ENCODE data around the gene FLRT1.

FLRT1 gene

GRCh38 chr11:64011371-64011770 lies 24.4 kb upstream of the FLRT1 start:
- no peak for DNase-seq
- CTCF ChIA-PET: no interaction called here
- H3K27ac ChIP-seq (ENCODE audit: insufficient read depth in 1 of 2, low read depth in 1 of 2, low read length in 2 of 2, poor library complexity in 1 of 2, severe bottlenecking in 2 of 2): no peak overlapping the region
- peaks cover 0 to 9% (median 5%) of the 10 kb centered on the region in 5 experiments for H3K9me3 ChIP-seq (ENCODE audit: control extremely low read depth in 1 of 5, control insufficient read depth in 4 of 5, insufficient read depth in 2 of 5, low read depth in 1 of 5, low read length in 4 of 5)
- H3K27me3 ChIP-seq (replicated peaks in 2 of 5; ENCODE audit: control insufficient read depth in 4 of 5, insufficient read depth in 5 of 5, low read length in 4 of 5): peaks cover 0 to 34% (median 10%) of the 10 kb centered on the region in 5 experiments
- 98% methylated on average over 8 of the region's 8 CpGs for WGBS (ENCODE audit: insufficient coverage)
- H3K4me3 ChIP-seq (ENCODE audit: control insufficient read depth in 1 of 7, extremely low read depth in 1 of 7, insufficient read depth in 4 of 7, low read depth in 2 of 7, low read length in 6 of 7): no peak overlapping the region
- H3K4me1 ChIP-seq (ENCODE audit: control extremely low read depth in 1 of 4, control insufficient read depth in 4 of 4, insufficient read depth in 4 of 4, low read length in 3 of 4): peaks cover 0 to 15% (median 14%) of the 10 kb centered on the region in 4 experiments
- no peaks in the 10 kb centered on the region for H3K36me3 ChIP-seq (ENCODE audit: control insufficient read depth in 4 of 4, insufficient read depth in 4 of 4, low read length in 3 of 4)
- POLR2A ChIA-PET: no interaction called here

DNA sequence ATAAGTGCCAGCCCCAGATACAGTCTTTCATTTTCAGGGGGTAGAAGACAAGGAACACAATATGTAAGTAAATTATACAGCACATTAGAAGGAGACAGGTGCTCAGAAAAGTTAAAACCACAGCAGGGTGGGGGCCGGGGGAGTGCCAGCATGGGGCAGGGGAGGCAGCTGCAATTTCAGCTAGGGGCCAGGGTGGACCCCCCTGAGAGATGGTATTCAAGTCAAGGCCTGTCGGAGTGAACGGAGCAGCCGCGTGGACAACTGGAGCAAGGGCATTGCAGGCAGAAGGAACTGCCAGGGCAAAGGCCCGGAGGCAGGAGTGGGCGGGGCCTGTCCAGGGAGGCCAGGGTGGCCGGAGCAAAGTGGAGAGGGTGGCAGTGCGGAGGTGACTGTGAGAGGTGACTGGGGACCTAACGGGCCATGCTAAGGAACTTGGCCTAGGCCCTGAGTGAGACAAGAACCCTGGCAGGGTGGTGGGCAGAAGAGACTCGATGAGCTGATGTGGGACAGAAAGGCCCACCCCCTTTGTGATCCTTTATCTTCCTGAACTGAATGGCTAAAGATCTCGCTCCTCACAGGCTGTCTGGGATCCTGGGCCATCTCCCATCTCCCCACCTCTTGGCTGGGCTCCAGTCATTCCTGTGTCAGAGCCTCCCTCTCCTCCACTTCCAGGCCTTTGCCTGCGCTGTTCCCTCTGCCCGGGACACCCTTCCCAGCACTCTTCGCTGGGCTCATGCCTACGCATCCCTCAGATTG lies 22.4 kb upstream of the FLRT1 start:
- peaks cover 0 to under 1% (median 0%) of the 10 kb centered on the region in 4 experiments for H3K4me1 ChIP-seq (ENCODE audit: control extremely low read depth in 1 of 4, control insufficient read depth in 4 of 4, insufficient read depth in 4 of 4, low read length in 3 of 4)
- WGBS (ENCODE audit: insufficient coverage): 98% methylated on average over 16 of the region's 16 CpGs
- CTCF ChIA-PET: interaction anchor here (0.9 to 1.3 kb wide), 3 partner anchors 12 to 20 kb away, joined by 3 to 4 read pairs (median 4); no protein-coding TSS in a partner anchor

DNA sequence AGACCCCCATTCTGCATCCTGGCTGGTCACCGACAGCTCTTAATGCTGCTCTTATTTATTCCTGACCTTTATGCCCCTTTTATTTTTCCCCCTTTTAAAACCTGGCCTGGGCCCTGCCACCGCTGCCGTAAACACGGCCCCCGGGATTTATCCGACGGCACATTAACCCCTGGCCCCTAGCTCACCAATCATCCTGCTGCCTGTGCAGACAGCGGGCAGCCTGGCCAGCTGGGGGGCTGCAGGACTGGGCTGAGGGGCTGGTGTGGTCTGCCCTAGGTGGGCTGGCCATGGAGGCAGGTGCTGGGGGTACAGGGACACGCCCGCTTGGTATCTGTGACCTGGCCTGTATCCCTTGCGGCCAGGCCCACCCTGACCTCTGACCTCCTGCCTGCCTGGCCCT lies 21.4 kb upstream of the FLRT1 start:
- Histone ChIP-seq H3K9me3 (ENCODE audit: control extremely low read depth in 1 of 5, control insufficient read depth in 4 of 5, insufficient read depth in 2 of 5, low read depth in 1 of 5, low read length in 4 of 5) (peaks cover 0 to 9% (median 5%) of the 10 kb centered on the region in 5 experiments), H3K27ac (ENCODE audit: insufficient read depth in 1 of 2, low read depth in 1 of 2, low read length in 2 of 2, poor library complexity in 1 of 2, severe bottlenecking in 2 of 2) (no peak overlapping the region), H3K4me3 (ENCODE audit: control insufficient read depth in 1 of 7, extremely low read depth in 1 of 7, insufficient read depth in 4 of 7, low read depth in 2 of 7, low read length in 6 of 7) (no peak overlapping the region), H3K36me3 (ENCODE audit: control insufficient read depth in 4 of 4, insufficient read depth in 4 of 4, low read length in 3 of 4) (no peaks in the 10 kb centered on the region), H3K4me1 (ENCODE audit: control extremely low read depth in 1 of 4, control insufficient read depth in 4 of 4, insufficient read depth in 4 of 4, low read length in 3 of 4) (no peaks in the 10 kb centered on the region), H3K27me3 (replicated peaks in 2 of 5; ENCODE audit: control insufficient read depth in 4 of 5, insufficient read depth in 5 of 5, low read length in 4 of 5) (peaks cover 0 to 6% (median under 1%) of the 10 kb centered on the region in 5 experiments)
- no peak for DNase-seq
- 98% methylated on average over 8 of the region's 11 CpGs for WGBS (ENCODE audit: insufficient coverage)
- ChIA-PET POLR2A (interaction anchor here (1.2 kb wide), 1 partner anchor 14 kb away, joined by 3 read pairs; no protein-coding TSS in a partner anchor), CTCF (interaction anchor here (0.9 to 1.3 kb wide), 5 partner anchors 13 to 117 kb away, joined by 3 to 4 read pairs (median 4); no protein-coding TSS in a partner anchor)

More for the DNA sequence above, 22.4 kb upstream of the FLRT1 start:
- POLR2A ChIA-PET: no interaction called here
- Histone ChIP-seq H3K36me3 (ENCODE audit: control insufficient read depth in 4 of 4, insufficient read depth in 4 of 4, low read length in 3 of 4) (no peaks in the 10 kb centered on the region), H3K27ac (ENCODE audit: insufficient read depth in 1 of 2, low read depth in 1 of 2, low read length in 2 of 2, poor library complexity in 1 of 2, severe bottlenecking in 2 of 2) (no peak overlapping the region), H3K9me3 (ENCODE audit: control extremely low read depth in 1 of 5, control insufficient read depth in 4 of 5, insufficient read depth in 2 of 5, low read depth in 1 of 5, low read length in 4 of 5) (peaks cover 0 to 9% (median 5%) of the 10 kb centered on the region in 5 experiments), H3K27me3 (replicated peaks in 2 of 5; ENCODE audit: control insufficient read depth in 4 of 5, insufficient read depth in 5 of 5, low read length in 4 of 5) (peaks cover 0 to 14% (median 2%) of the 10 kb centered on the region in 5 experiments), H3K4me3 (ENCODE audit: control insufficient read depth in 1 of 7, extremely low read depth in 1 of 7, insufficient read depth in 4 of 7, low read depth in 2 of 7, low read length in 6 of 7) (no peak overlapping the region)
- DNase-seq: no peak

- CTCF ChIA-PET: interaction anchor here (0.9 to 2.3 kb wide), 7 partner anchors 9 to 134 kb away, joined by 3 to 5 read pairs (median 4); no protein-coding TSS in a partner anchor
- POLR2A ChIA-PET: interaction anchor here (1.2 kb wide), 1 partner anchor 13 kb away, joined by 3 read pairs; no protein-coding TSS in a partner anchor
- H3K4me3 ChIP-seq (ENCODE audit: control insufficient read depth in 1 of 7, extremely low read depth in 1 of 7, insufficient read depth in 4 of 7, low read depth in 2 of 7, low read length in 6 of 7): no peak overlapping the region
- H3K27ac ChIP-seq (ENCODE audit: insufficient read depth in 1 of 2, low read depth in 1 of 2, low read length in 2 of 2, poor library complexity in 1 of 2, severe bottlenecking in 2 of 2): no peak overlapping the region
- no peaks in the 10 kb centered on the region for H3K4me1 ChIP-seq (ENCODE audit: control extremely low read depth in 1 of 4, control insufficient read depth in 4 of 4, insufficient read depth in 4 of 4, low read length in 3 of 4)
- peaks cover 0 to 6% (median 2%) of the 10 kb centered on the region in 5 experiments for H3K9me3 ChIP-seq (ENCODE audit: control extremely low read depth in 1 of 5, control insufficient read depth in 4 of 5, insufficient read depth in 2 of 5, low read depth in 1 of 5, low read length in 4 of 5)
- WGBS (ENCODE audit: insufficient coverage): 97% methylated on average over 17 of the region's 20 CpGs
- H3K27me3 ChIP-seq (replicated peaks in 2 of 5; ENCODE audit: control insufficient read depth in 4 of 5, insufficient read depth in 5 of 5, low read length in 4 of 5): no peaks in the 10 kb centered on the region
- DNase-seq: no peak
- H3K36me3 ChIP-seq (ENCODE audit: control insufficient read depth in 4 of 4, insufficient read depth in 4 of 4, low read length in 3 of 4): no peaks in the 10 kb centered on the region
Observed at GRCh38 chr11:64015510-64015909, 20.2 kb upstream of the FLRT1 start.

DNA sequence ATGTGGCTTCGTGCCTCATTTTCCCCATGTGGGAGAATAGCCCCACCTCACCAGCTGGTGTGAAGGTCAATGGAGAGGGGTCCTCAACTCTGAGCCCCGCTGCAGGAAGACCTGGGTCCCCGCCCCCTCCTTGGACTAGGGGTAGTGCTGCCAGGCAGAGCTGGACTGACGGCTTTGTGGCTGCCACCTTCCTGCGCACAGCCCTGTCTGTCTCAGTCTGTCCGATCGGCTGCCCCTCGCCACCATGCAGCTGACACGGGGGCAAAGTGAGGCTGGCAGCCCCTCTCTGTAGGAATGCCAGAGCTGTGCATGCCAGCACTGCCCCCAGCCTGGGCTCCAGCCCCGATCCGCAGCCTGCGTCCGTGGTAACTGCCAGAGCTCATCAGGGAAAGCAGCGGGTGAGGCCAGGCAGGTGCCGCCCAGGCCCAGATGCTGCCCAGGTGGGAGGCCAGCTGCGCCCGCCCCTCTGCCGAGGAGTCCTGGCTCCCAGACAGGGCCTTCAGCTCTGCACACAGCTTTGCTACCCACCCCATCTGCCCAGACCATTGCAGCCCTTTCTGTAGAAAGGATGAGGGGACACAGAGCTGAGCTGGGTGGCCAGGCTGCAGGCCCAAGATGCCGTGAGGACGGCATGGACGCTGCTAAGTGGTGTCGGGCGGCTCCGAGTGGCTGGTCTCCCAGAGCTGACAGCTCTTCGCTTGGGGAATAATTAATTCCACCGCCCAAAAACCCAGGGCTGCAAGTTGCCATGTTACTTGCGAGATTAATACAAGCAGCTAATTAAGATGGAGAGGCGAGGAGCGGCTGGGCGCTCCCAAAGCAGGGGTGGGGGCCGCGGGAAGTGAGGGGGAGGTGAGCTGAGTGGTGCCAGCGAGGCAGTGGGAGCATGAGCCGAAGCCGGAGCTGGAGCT lies 19.5 kb upstream of the FLRT1 start:
- 98% methylated on average over 32 of the region's 35 CpGs for WGBS (ENCODE audit: insufficient coverage)
- Histone ChIP-seq H3K4me1 (ENCODE audit: control extremely low read depth in 1 of 4, control insufficient read depth in 4 of 4, insufficient read depth in 4 of 4, low read length in 3 of 4) (no peaks in the 10 kb centered on the region), H3K27ac (ENCODE audit: insufficient read depth in 1 of 2, low read depth in 1 of 2, low read length in 2 of 2, poor library complexity in 1 of 2, severe bottlenecking in 2 of 2) (no peak overlapping the region), H3K9me3 (ENCODE audit: control extremely low read depth in 1 of 5, control insufficient read depth in 4 of 5, insufficient read depth in 2 of 5, low read depth in 1 of 5, low read length in 4 of 5) (peaks cover 0 to under 1% (median 0%) of the 10 kb centered on the region in 5 experiments), H3K36me3 (ENCODE audit: control insufficient read depth in 4 of 4, insufficient read depth in 4 of 4, low read length in 3 of 4) (no peaks in the 10 kb centered on the region), H3K27me3 (replicated peaks in 2 of 5; ENCODE audit: control insufficient read depth in 4 of 5, insufficient read depth in 5 of 5, low read length in 4 of 5) (no peaks in the 10 kb centered on the region), H3K4me3 (ENCODE audit: control insufficient read depth in 1 of 7, extremely low read depth in 1 of 7, insufficient read depth in 4 of 7, low read depth in 2 of 7, low read length in 6 of 7) (no peak overlapping the region)
- no peak for DNase-seq
- CTCF ChIA-PET: interaction anchor here (0.8 to 2.3 kb wide), 6 partner anchors 8 to 134 kb away, joined by 3 to 8 read pairs (median 4); no protein-coding TSS in a partner anchor
- POLR2A ChIA-PET: no interaction called here

- CTCF ChIA-PET: interaction anchor here (0.9 to 2.3 kb wide), 4 partner anchors 9 to 132 kb away, joined by 3 to 8 read pairs (median 4); no protein-coding TSS in a partner anchor
- POLR2A ChIA-PET: no interaction called here
- WGBS (ENCODE audit: insufficient coverage): 96% methylated on average over 7 of the region's 7 CpGs
Observed at GRCh38 chr11:64017945-64018224, 17.8 kb upstream of the FLRT1 start.

More at GRCh38 chr11:64017945-64018224, 17.8 kb upstream of the FLRT1 start:
- Histone ChIP-seq H3K4me3 (ENCODE audit: control insufficient read depth in 1 of 7, extremely low read depth in 1 of 7, insufficient read depth in 4 of 7, low read depth in 2 of 7, low read length in 6 of 7) (no peak overlapping the region), H3K9me3 (ENCODE audit: control extremely low read depth in 1 of 5, control insufficient read depth in 4 of 5, insufficient read depth in 2 of 5, low read depth in 1 of 5, low read length in 4 of 5) (no peaks in the 10 kb centered on the region), H3K27ac (ENCODE audit: insufficient read depth in 1 of 2, low read depth in 1 of 2, low read length in 2 of 2, poor library complexity in 1 of 2, severe bottlenecking in 2 of 2) (no peak overlapping the region), H3K4me1 (ENCODE audit: control extremely low read depth in 1 of 4, control insufficient read depth in 4 of 4, insufficient read depth in 4 of 4, low read length in 3 of 4) (no peaks in the 10 kb centered on the region), H3K36me3 (ENCODE audit: control insufficient read depth in 4 of 4, insufficient read depth in 4 of 4, low read length in 3 of 4) (no peaks in the 10 kb centered on the region), H3K27me3 (replicated peaks in 2 of 5; ENCODE audit: control insufficient read depth in 4 of 5, insufficient read depth in 5 of 5, low read length in 4 of 5) (no peaks in the 10 kb centered on the region)
- DNase-seq: no peak

Data from common myeloid progenitor, CD34-positive (primary cell).